ENCODE data around the gene GUSB.

DNA sequence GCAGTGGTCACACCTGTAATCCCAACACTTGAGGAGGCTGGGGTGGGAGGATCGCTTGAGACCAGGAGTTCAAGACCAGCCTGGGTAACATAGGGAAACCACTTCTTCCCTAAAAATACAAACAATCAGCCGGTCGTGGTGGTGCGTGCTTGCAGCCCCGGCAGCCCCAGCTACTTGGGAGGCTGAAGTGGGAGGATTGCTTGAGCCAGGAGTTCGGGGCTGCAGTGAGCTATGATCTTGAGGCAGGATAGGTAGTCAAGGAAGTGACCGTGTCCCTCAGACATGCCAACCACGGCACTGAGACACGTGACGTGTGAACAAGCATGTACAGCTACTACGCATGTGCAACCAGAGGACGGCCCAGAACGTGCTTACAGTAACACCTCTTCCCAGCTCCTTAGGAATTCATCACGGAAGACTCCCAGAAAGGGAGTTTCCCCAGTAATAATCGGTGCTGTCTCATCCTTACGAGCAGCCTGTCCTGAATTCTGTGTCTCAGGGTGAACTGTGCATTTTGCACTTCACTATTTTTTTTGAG, 5.3 kb downstream of the GUSB start:
- no peak for TF ChIP-seq JUND (IDR thresholded peaks at IDR 0.05)
- no peak for TF ChIP-seq RAD21 (IDR thresholded peaks at IDR 0.05)
- TF ChIP-seq, protein P1, sequence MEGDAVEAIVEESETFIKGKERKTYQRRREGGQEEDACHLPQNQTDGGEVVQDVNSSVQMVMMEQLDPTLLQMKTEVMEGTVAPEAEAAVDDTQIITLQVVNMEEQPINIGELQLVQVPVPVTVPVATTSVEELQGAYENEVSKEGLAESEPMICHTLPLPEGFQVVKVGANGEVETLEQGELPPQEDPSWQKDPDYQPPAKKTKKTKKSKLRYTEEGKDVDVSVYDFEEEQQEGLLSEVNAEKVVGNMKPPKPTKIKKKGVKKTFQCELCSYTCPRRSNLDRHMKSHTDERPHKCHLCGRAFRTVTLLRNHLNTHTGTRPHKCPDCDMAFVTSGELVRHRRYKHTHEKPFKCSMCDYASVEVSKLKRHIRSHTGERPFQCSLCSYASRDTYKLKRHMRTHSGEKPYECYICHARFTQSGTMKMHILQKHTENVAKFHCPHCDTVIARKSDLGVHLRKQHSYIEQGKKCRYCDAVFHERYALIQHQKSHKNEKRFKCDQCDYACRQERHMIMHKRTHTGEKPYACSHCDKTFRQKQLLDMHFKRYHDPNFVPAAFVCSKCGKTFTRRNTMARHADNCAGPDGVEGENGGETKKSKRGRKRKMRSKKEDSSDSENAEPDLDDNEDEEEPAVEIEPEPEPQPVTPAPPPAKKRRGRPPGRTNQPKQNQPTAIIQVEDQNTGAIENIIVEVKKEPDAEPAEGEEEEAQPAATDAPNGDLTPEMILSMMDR (IDR thresholded peaks at IDR 0.05; ENCODE audit: low read depth, low read length, missing input control): no peak
- TF ChIP-seq RXRA (IDR thresholded peaks at IDR 0.05): no peak
- no peak for TF ChIP-seq YY1 (IDR thresholded peaks at IDR 0.05)
- TF ChIP-seq, protein P2, sequence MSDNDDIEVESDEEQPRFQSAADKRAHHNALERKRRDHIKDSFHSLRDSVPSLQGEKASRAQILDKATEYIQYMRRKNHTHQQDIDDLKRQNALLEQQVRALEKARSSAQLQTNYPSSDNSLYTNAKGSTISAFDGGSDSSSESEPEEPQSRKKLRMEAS (IDR thresholded peaks at IDR 0.05): no peak
- TF ChIP-seq GABPA (IDR thresholded peaks at IDR 0.05 in 1 of 2, conservative IDR thresholded peaks at IDR 0.05 in 1 of 2): no peak
- TF ChIP-seq, protein P3, sequence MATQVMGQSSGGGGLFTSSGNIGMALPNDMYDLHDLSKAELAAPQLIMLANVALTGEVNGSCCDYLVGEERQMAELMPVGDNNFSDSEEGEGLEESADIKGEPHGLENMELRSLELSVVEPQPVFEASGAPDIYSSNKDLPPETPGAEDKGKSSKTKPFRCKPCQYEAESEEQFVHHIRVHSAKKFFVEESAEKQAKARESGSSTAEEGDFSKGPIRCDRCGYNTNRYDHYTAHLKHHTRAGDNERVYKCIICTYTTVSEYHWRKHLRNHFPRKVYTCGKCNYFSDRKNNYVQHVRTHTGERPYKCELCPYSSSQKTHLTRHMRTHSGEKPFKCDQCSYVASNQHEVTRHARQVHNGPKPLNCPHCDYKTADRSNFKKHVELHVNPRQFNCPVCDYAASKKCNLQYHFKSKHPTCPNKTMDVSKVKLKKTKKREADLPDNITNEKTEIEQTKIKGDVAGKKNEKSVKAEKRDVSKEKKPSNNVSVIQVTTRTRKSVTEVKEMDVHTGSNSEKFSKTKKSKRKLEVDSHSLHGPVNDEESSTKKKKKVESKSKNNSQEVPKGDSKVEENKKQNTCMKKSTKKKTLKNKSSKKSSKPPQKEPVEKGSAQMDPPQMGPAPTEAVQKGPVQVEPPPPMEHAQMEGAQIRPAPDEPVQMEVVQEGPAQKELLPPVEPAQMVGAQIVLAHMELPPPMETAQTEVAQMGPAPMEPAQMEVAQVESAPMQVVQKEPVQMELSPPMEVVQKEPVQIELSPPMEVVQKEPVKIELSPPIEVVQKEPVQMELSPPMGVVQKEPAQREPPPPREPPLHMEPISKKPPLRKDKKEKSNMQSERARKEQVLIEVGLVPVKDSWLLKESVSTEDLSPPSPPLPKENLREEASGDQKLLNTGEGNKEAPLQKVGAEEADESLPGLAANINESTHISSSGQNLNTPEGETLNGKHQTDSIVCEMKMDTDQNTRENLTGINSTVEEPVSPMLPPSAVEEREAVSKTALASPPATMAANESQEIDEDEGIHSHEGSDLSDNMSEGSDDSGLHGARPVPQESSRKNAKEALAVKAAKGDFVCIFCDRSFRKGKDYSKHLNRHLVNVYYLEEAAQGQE (IDR thresholded peaks at IDR 0.05): no peak
- no peak for TF ChIP-seq FOXA1 (IDR thresholded peaks at IDR 0.05)
- TF ChIP-seq, protein P4, sequence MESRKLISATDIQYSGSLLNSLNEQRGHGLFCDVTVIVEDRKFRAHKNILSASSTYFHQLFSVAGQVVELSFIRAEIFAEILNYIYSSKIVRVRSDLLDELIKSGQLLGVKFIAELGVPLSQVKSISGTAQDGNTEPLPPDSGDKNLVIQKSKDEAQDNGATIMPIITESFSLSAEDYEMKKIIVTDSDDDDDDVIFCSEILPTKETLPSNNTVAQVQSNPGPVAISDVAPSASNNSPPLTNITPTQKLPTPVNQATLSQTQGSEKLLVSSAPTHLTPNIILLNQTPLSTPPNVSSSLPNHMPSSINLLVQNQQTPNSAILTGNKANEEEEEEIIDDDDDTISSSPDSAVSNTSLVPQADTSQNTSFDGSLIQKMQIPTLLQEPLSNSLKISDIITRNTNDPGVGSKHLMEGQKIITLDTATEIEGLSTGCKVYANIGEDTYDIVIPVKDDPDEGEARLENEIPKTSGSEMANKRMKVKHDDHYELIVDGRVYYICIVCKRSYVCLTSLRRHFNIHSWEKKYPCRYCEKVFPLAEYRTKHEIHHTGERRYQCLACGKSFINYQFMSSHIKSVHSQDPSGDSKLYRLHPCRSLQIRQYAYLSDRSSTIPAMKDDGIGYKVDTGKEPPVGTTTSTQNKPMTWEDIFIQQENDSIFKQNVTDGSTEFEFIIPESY (IDR thresholded peaks at IDR 0.05): no peak
- no peak for TF ChIP-seq FOXA2 (IDR thresholded peaks at IDR 0.05)

Measured in liver (tissue), 3 donors.